WTC11 (cell line): ENCODE results near the gene KLHL26. TPM values are rescaled to one million over a fixed set of nuclear protein-coding genes. Genes with fewer than 3 reads are reported as not detected.

Experiments
- ATAC-seq: fragments of 200-7000 bp; cut with Tn5 transposase; 2 replicates; pipeline ENCODE4 v1.10.0; 2021; ENCODE audit warnings: mild to moderate bottlenecking, moderate library complexity
- CTCF ChIA-PET: fragments of 300-600 bp; sonication (Branson Sonifier 250); formaldehyde crosslinking; loops from one replicate; lab custom pipeline; 2021; ENCODE audit warnings: antibody characterized with exemption; lab: Charles Lee
- POLR2A ChIA-PET: fragments of 350-600 bp; sonication (Branson Sonifier 250); formaldehyde crosslinking; loops from one replicate; lab custom pipeline; 2021; ENCODE audit warnings: antibody characterized with exemption; lab: Charles Lee
- DNase-seq: peaks from one replicate; pipeline ENCODE4 v3.0.0; 2021; ENCODE audit warnings: low spot score
- H3K27ac Mint-ChIP-seq: 2 replicates; pipeline ENCODE4 v1.8.0; 2021; ENCODE audit warnings: mixed read lengths
- H3K27me3 Mint-ChIP-seq: 2 replicates; pipeline ENCODE4 v1.8.0; 2021; ENCODE audit warnings: low read depth, mild to moderate bottlenecking, moderate library complexity, mixed read lengths
- H3K36me3 Mint-ChIP-seq: 2 replicates; pipeline ENCODE4 v1.8.0; 2021; ENCODE audit warnings: mixed read lengths
- H3K4me1 Mint-ChIP-seq: 2 replicates; pipeline ENCODE4 v1.8.0; 2022; ENCODE audit warnings: mixed read lengths
- H3K4me3 Mint-ChIP-seq: 2 replicates; pipeline ENCODE4 v1.8.0; 2021; ENCODE audit warnings: mild to moderate bottlenecking, moderate library complexity, mixed read lengths
- H3K9me3 Mint-ChIP-seq: 2 replicates; pipeline ENCODE4 v1.8.0; 2021; ENCODE audit warnings: mixed read lengths
- ATF1 ChIP-seq: sonication (generic); formaldehyde crosslinking; IDR thresholded peaks from 2 replicates; pipeline ENCODE4 v1.8.1; 2023; ENCODE audit warnings: mild to moderate bottlenecking, moderate library complexity, missing genetic modification reagents
- CDX4 ChIP-seq: fragments of 250-450 bp; sonication (Bioruptor Pico); IDR thresholded peaks from 2 replicates; pipeline ENCODE4 v1.9.0; 2021; ENCODE audit warnings: moderate library complexity, mild to moderate bottlenecking, inconsistent platforms, borderline replicate concordance
- CREM ChIP-seq: sonication (generic); formaldehyde crosslinking; IDR thresholded peaks from 2 replicates; pipeline ENCODE4 v1.8.1; 2022; ENCODE audit warnings: mild to moderate bottlenecking, missing genetic modification reagents, moderate library complexity
- GABPB1 ChIP-seq: sonication (generic); formaldehyde crosslinking; IDR thresholded peaks from 2 replicates; pipeline ENCODE4 v1.8.1; 2023; ENCODE audit warnings: mild to moderate bottlenecking, missing genetic modification reagents
- GRHL2 ChIP-seq: fragments of 250-450 bp; sonication (Bioruptor Pico); IDR thresholded peaks from 2 replicates; pipeline ENCODE4 v1.8.0; 2022; ENCODE audit warnings: mild to moderate bottlenecking, moderate library complexity; ENCODE audit not compliant: insufficient replicate concordance, severe bottlenecking
- JAZF1 ChIP-seq: fragments of 250-450 bp; sonication (Bioruptor Pico); IDR thresholded peaks from 2 replicates; pipeline ENCODE4 v1.9.0; 2021; ENCODE audit warnings: moderate library complexity, mild to moderate bottlenecking, inconsistent platforms
- KAT7 ChIP-seq: sonication (generic); formaldehyde crosslinking; IDR thresholded peaks from 2 replicates; pipeline ENCODE4 v1.8.1; 2023; ENCODE audit warnings: missing genetic modification reagents, mild to moderate bottlenecking, borderline replicate concordance
- MYBL2 ChIP-seq: sonication (generic); formaldehyde crosslinking; IDR thresholded peaks from 2 replicates; pipeline ENCODE4 v1.8.1; 2023; ENCODE audit warnings: mild to moderate bottlenecking, moderate library complexity, missing genetic modification reagents
- NR3C1 ChIP-seq: sonication (generic); formaldehyde crosslinking; conservative IDR thresholded peaks from 2 replicates; pipeline ENCODE4 v1.8.1; 2023; ENCODE audit warnings: low read depth, mild to moderate bottlenecking, missing genetic modification reagents
- RELA ChIP-seq: sonication (generic); formaldehyde crosslinking; IDR thresholded peaks from 2 replicates; pipeline ENCODE4 v1.8.1; 2022; ENCODE audit warnings: missing genetic modification reagents, mild to moderate bottlenecking, borderline replicate concordance
- ZBTB21 ChIP-seq: sonication (generic); formaldehyde crosslinking; IDR thresholded peaks from 2 replicates; pipeline ENCODE4 v1.8.1; 2023; ENCODE audit warnings: mild to moderate bottlenecking, missing genetic modification reagents, borderline replicate concordance
- ZNF263 ChIP-seq: sonication (generic); formaldehyde crosslinking; IDR thresholded peaks from 2 replicates; pipeline ENCODE4 v1.8.1; 2022; ENCODE audit warnings: low read depth, mild to moderate bottlenecking, moderate library complexity, missing genetic modification reagents
- total RNA-seq: library from RNA; stranded (reverse); gene quantifications from 3 replicates; pipeline ENCODE4 v1.2.3, GENCODE V29; 2021
- TF ChIP-seq, protein P1 (sequence below): sonication (generic); formaldehyde crosslinking; IDR thresholded peaks from 2 replicates; pipeline ENCODE4 v1.8.0; 2022; ENCODE audit warnings: missing genetic modification reagents
- TF ChIP-seq, protein P2 (sequence below): sonication (generic); formaldehyde crosslinking; conservative IDR thresholded peaks from 2 replicates; pipeline ENCODE4 v1.8.1; 2022; ENCODE audit warnings: mild to moderate bottlenecking, missing genetic modification reagents
- TF ChIP-seq, protein P3 (sequence below): sonication (generic); formaldehyde crosslinking; IDR thresholded peaks from 2 replicates; pipeline ENCODE4 v1.8.0; 2022; ENCODE audit warnings: mild to moderate bottlenecking, missing genetic modification reagents
- TF ChIP-seq, protein P4 (sequence below): sonication (generic); formaldehyde crosslinking; IDR thresholded peaks from 2 replicates; pipeline ENCODE4 v1.8.0; 2023; ENCODE audit warnings: missing genetic modification reagents
- TF ChIP-seq, protein P5 (sequence below): sonication (generic); formaldehyde crosslinking; IDR thresholded peaks from 2 replicates; pipeline ENCODE4 v1.8.1; 2023; ENCODE audit warnings: mild to moderate bottlenecking, missing genetic modification reagents, moderate library complexity
- TF ChIP-seq, protein P6 (sequence below): fragments of 250-450 bp; sonication (Bioruptor Pico); IDR thresholded peaks from 2 replicates; pipeline ENCODE4 v1.8.0; 2021; ENCODE audit warnings: mild to moderate bottlenecking
- TF ChIP-seq, protein P7 (sequence below): sonication (generic); formaldehyde crosslinking; IDR thresholded peaks from 2 replicates; pipeline ENCODE4 v1.8.1; 2022; ENCODE audit warnings: low read depth, mild to moderate bottlenecking, moderate library complexity, missing genetic modification reagents, borderline replicate concordance

Gene KLHL26
- total RNA-seq, 1 experiment from 2014 or later, result 13.1 TPM

DNA sequence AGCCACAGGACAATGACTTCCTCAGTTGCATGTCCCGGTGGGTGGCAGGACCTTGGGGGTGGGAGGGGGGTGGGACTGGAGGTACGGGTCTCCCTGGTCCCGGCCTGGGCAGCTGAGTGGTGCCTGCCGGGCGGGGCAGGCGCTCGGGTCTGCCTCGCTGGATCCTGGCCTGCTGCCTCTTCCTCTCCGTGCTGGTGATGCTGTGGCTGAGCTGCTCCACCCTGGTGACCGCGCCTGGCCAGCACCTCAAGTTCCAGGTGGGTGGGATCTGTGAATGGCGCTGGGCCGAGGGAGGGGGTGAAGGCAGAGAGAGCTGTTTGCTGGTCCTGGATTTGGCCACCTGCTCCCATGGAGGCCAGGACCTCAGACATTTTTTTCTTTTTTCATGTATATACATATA, 18.6 kb upstream of the KLHL26 start (continued):
- TF ChIP-seq, protein P1, sequence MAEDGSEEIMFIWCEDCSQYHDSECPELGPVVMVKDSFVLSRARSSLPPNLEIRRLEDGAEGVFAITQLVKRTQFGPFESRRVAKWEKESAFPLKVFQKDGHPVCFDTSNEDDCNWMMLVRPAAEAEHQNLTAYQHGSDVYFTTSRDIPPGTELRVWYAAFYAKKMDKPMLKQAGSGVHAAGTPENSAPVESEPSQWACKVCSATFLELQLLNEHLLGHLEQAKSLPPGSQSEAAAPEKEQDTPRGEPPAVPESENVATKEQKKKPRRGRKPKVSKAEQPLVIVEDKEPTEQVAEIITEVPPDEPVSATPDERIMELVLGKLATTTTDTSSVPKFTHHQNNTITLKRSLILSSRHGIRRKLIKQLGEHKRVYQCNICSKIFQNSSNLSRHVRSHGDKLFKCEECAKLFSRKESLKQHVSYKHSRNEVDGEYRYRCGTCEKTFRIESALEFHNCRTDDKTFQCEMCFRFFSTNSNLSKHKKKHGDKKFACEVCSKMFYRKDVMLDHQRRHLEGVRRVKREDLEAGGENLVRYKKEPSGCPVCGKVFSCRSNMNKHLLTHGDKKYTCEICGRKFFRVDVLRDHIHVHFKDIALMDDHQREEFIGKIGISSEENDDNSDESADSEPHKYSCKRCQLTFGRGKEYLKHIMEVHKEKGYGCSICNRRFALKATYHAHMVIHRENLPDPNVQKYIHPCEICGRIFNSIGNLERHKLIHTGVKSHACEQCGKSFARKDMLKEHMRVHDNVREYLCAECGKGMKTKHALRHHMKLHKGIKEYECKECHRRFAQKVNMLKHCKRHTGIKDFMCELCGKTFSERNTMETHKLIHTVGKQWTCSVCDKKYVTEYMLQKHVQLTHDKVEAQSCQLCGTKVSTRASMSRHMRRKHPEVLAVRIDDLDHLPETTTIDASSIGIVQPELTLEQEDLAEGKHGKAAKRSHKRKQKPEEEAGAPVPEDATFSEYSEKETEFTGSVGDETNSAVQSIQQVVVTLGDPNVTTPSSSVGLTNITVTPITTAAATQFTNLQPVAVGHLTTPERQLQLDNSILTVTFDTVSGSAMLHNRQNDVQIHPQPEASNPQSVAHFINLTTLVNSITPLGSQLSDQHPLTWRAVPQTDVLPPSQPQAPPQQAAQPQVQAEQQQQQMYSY (CRISPR knock-in tag), result no peak
- no peak for TF ChIP-seq GABPB1 (CRISPR knock-in tag)
- TF ChIP-seq ZNF263 (CRISPR knock-in tag), result no peak
- no peak for TF ChIP-seq CREM (CRISPR knock-in tag)

GRCh38 chr19:18620311-18620710, 16.5 kb upstream of the KLHL26 start:
- CTCF ChIA-PET, result no interaction called here
- peaks cover 5% of the 10 kb centered on the region for H3K36me3 Mint-ChIP-seq
- no peak overlapping the region for H3K27ac Mint-ChIP-seq
- POLR2A ChIA-PET, result no interaction called here
- no peak for DNase-seq
- TF ChIP-seq NR3C1 (CRISPR knock-in tag), result no peak
- no peak for TF ChIP-seq MYBL2 (CRISPR knock-in tag)
- TF ChIP-seq ATF1 (CRISPR knock-in tag), result no peak
- TF ChIP-seq RELA, result no peak
- no peak for TF ChIP-seq KAT7 (CRISPR knock-in tag)
- TF ChIP-seq, protein P2, sequence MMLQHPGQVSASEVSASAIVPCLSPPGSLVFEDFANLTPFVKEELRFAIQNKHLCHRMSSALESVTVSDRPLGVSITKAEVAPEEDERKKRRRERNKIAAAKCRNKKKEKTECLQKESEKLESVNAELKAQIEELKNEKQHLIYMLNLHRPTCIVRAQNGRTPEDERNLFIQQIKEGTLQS (CRISPR knock-in tag), result no peak
- no peak for TF ChIP-seq CREM (CRISPR knock-in tag)
- no peak for TF ChIP-seq CDX4 (CRISPR knock-in tag)
- TF ChIP-seq, protein P3, sequence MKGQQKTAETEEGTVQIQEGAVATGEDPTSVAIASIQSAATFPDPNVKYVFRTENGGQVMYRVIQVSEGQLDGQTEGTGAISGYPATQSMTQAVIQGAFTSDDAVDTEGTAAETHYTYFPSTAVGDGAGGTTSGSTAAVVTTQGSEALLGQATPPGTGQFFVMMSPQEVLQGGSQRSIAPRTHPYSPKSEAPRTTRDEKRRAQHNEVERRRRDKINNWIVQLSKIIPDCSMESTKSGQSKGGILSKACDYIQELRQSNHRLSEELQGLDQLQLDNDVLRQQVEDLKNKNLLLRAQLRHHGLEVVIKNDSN (CRISPR knock-in tag), result no peak
- no peak for TF ChIP-seq JAZF1 (CRISPR knock-in tag)
- TF ChIP-seq, protein P4, sequence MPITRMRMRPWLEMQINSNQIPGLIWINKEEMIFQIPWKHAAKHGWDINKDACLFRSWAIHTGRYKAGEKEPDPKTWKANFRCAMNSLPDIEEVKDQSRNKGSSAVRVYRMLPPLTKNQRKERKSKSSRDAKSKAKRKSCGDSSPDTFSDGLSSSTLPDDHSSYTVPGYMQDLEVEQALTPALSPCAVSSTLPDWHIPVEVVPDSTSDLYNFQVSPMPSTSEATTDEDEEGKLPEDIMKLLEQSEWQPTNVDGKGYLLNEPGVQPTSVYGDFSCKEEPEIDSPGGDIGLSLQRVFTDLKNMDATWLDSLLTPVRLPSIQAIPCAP (CRISPR knock-in tag), result no peak
- TF ChIP-seq ZBTB21 (CRISPR knock-in tag), result no peak
- no peak for TF ChIP-seq GRHL2 (CRISPR knock-in tag)
- TF ChIP-seq, protein P5, sequence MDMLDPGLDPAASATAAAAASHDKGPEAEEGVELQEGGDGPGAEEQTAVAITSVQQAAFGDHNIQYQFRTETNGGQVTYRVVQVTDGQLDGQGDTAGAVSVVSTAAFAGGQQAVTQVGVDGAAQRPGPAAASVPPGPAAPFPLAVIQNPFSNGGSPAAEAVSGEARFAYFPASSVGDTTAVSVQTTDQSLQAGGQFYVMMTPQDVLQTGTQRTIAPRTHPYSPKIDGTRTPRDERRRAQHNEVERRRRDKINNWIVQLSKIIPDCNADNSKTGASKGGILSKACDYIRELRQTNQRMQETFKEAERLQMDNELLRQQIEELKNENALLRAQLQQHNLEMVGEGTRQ, result no peak
- H3K4me3 Mint-ChIP-seq, result no peak overlapping the region
- peaks cover 7% of the 10 kb centered on the region for H3K9me3 Mint-ChIP-seq
- H3K27me3 Mint-ChIP-seq, result peaks cover 15% of the 10 kb centered on the region
- no peak for ATAC-seq
- H3K4me1 Mint-ChIP-seq, result no peaks in the 10 kb centered on the region

DNA sequence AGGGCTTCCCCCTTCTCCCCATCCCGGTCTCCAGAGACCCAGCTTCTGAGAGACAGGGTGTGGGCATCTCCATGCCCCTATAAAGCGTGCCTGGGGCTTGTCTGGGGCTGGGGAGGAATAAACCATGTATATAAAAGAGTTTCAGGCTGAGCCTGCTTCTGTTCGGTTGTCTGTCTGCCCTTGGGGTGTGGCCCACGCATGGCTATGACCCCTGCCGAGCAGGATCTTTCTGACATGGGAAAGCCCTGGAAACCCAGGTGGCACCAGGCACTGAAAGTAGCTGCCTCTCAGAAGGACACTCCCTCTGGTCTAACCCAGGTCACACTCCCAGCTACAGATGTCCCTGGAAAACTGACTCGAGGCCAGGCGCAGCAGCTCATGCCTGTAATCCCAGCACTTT, 15.9 kb upstream of the KLHL26 start:
- peaks cover 5% of the 10 kb centered on the region for H3K36me3 Mint-ChIP-seq
- CTCF ChIA-PET, result interaction anchor here (0.7 to 0.9 kb wide), 3 partner anchors 14 to 169 kb away, joined by 3 to 4 read pairs (median 3); no protein-coding TSS in a partner anchor
- TF ChIP-seq, protein P6, sequence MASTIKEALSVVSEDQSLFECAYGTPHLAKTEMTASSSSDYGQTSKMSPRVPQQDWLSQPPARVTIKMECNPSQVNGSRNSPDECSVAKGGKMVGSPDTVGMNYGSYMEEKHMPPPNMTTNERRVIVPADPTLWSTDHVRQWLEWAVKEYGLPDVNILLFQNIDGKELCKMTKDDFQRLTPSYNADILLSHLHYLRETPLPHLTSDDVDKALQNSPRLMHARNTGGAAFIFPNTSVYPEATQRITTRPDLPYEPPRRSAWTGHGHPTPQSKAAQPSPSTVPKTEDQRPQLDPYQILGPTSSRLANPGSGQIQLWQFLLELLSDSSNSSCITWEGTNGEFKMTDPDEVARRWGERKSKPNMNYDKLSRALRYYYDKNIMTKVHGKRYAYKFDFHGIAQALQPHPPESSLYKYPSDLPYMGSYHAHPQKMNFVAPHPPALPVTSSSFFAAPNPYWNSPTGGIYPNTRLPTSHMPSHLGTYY (CRISPR knock-in tag), result no peak
- TF ChIP-seq, protein P7, sequence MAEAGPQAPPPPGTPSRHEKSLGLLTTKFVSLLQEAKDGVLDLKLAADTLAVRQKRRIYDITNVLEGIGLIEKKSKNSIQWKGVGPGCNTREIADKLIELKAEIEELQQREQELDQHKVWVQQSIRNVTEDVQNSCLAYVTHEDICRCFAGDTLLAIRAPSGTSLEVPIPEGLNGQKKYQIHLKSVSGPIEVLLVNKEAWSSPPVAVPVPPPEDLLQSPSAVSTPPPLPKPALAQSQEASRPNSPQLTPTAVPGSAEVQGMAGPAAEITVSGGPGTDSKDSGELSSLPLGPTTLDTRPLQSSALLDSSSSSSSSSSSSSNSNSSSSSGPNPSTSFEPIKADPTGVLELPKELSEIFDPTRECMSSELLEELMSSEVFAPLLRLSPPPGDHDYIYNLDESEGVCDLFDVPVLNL (CRISPR knock-in tag), result no peak
- no peaks in the 10 kb centered on the region for H3K4me1 Mint-ChIP-seq
- peaks cover 9% of the 10 kb centered on the region for H3K27me3 Mint-ChIP-seq
- peaks cover 7% of the 10 kb centered on the region for H3K9me3 Mint-ChIP-seq
- DNase-seq (no peak), ATAC-seq (no peak)
- H3K4me3 Mint-ChIP-seq, result no peak overlapping the region
- no peak overlapping the region for H3K27ac Mint-ChIP-seq
- POLR2A ChIA-PET, result interaction anchor here (1.5 kb wide), 1 partner anchor 8 kb away, joined by 7 read pairs; the partner anchor contains the start of gene TMEM59L
